HEK293 (cell line): ENCODE results near the gene SLC6A4.
A peak's percentile ranks its signal among the peaks of the same experiment; 100 is the strongest.

Experiments
- CTCF ChIA-PET: fragments of 350-600 bp; formaldehyde crosslinking; extraction: SDS; loops from one replicate; lab custom pipeline; 2021; ENCODE audit warnings: antibody characterized with exemption; lab: Yijun Ruan, JAX
- POLR2A ChIA-PET: fragments of 300-600 bp; formaldehyde crosslinking; extraction: SDS; loops from one replicate; lab custom pipeline; 2020; ENCODE audit warnings: antibody characterized with exemption, inconsistent platforms; lab: Yijun Ruan, JAX
- H3K27ac ChIP-seq: fragments of 200-500 bp; sonication (Bioruptor generic); 2 replicates; pipeline ENCODE4 v1.5.1; 2014; ENCODE audit warnings: low read depth, low read length, control low read depth, inconsistent platforms; ENCODE audit errors: extremely low read depth
- H3K36me3 ChIP-seq, 2 experiments: fragments of 200-500 bp in 1 of 2; sonication (Bioruptor generic) in 1 of 2; 1 replicate in 1 of 2; 2 replicates in 1 of 2; pipeline ENCODE4 v1.5.1; 2014 to 2017; ENCODE audit warnings: inconsistent platforms in 2 of 2, low read length in 2 of 2; ENCODE audit not compliant: control insufficient read depth in 2 of 2, insufficient read depth in 1 of 2
- H3K4me1 ChIP-seq: fragments of 200-500 bp; sonication (Bioruptor generic); 2 replicates; pipeline ENCODE4 v1.5.1; 2014; ENCODE audit warnings: mild to moderate bottlenecking, low read length, inconsistent platforms; ENCODE audit not compliant: control insufficient read depth, insufficient read depth
- H3K4me3 ChIP-seq: 2 replicates; pipeline ENCODE4 v1.5.1; 2011; ENCODE audit warnings: low read depth, mild to moderate bottlenecking, control low read depth, low read length, moderate library complexity
- H3K9me3 ChIP-seq: fragments of 200-500 bp; sonication (Bioruptor generic); 2 replicates; pipeline ENCODE4 v1.5.1; 2014; ENCODE audit warnings: low read depth, low read length, inconsistent platforms; ENCODE audit not compliant: control insufficient read depth, insufficient read depth
- KLF16 ChIP-seq: fragments of 450-650 bp; formaldehyde crosslinking; IDR thresholded peaks from 2 replicates; pipeline ENCODE4 v1.5.1; 2017; ENCODE audit warnings: missing biosample characterization, missing genetic modification characterization
- MYNN ChIP-seq: fragments of 450-650 bp; formaldehyde crosslinking; IDR thresholded peaks from 2 replicates; pipeline ENCODE4 v1.5.1; 2016; ENCODE audit warnings: missing biosample characterization, missing genetic modification characterization, borderline replicate concordance
- PRDM1 ChIP-seq: fragments of 450-650 bp; formaldehyde crosslinking; IDR thresholded peaks from 2 replicates; pipeline ENCODE4; 2016; ENCODE audit warnings: missing biosample characterization, missing genetic modification characterization
- PRDM2 ChIP-seq: fragments of 450-650 bp; formaldehyde crosslinking; IDR thresholded peaks from 2 replicates; pipeline ENCODE4 v1.5.1; 2016; ENCODE audit warnings: missing biosample characterization, missing genetic modification characterization, borderline replicate concordance
- REPIN1 ChIP-seq: fragments of 450-650 bp; formaldehyde crosslinking; IDR thresholded peaks from 2 replicates; pipeline ENCODE4 v1.5.1; 2017; ENCODE audit warnings: missing biosample characterization, missing genetic modification characterization, low read depth
- ZFP3 ChIP-seq: fragments of 450-650 bp; formaldehyde crosslinking; IDR thresholded peaks from 2 replicates; pipeline ENCODE4 v1.5.1; 2016; ENCODE audit warnings: low read depth, missing biosample characterization, missing genetic modification characterization
- ZNF155 ChIP-seq: fragments of 450-650 bp; formaldehyde crosslinking; IDR thresholded peaks from 2 replicates; pipeline ENCODE4 v1.5.1; 2016; ENCODE audit warnings: missing biosample characterization, missing genetic modification characterization
- ZNF184 ChIP-seq: fragments of 450-650 bp; IDR thresholded peaks from 2 replicates; pipeline ENCODE4 v1.5.1; 2018; ENCODE audit warnings: missing biosample characterization, mild to moderate bottlenecking, missing genetic modification characterization
- ZNF211 ChIP-seq: fragments of 450-650 bp; formaldehyde crosslinking; IDR thresholded peaks from 2 replicates; pipeline ENCODE4 v1.5.1; 2016; ENCODE audit warnings: low read depth, missing biosample characterization, missing genetic modification characterization
- ZNF214 ChIP-seq: fragments of 450-650 bp; formaldehyde crosslinking; IDR thresholded peaks from 2 replicates; pipeline ENCODE4 v1.5.1; 2017; ENCODE audit warnings: missing biosample characterization, mild to moderate bottlenecking, missing genetic modification characterization, borderline replicate concordance
- ZNF239 ChIP-seq: fragments of 450-650 bp; formaldehyde crosslinking; IDR thresholded peaks from 2 replicates; pipeline ENCODE4 v1.5.1; 2016; ENCODE audit warnings: missing biosample characterization, missing genetic modification characterization
- ZNF248 ChIP-seq: fragments of 450-650 bp; formaldehyde crosslinking; IDR thresholded peaks from 2 replicates; pipeline ENCODE4 v1.5.1; 2017; ENCODE audit warnings: missing biosample characterization, missing genetic modification characterization
- ZNF302 ChIP-seq: fragments of 450-650 bp; formaldehyde crosslinking; IDR thresholded peaks from 2 replicates; pipeline ENCODE4 v1.5.1; 2016; ENCODE audit warnings: missing biosample characterization, missing genetic modification characterization, low read depth
- ZNF510 ChIP-seq: fragments of 450-650 bp; formaldehyde crosslinking; IDR thresholded peaks from 2 replicates; pipeline ENCODE4 v1.5.1; 2018; ENCODE audit warnings: mild to moderate bottlenecking, missing genetic modification characterization, missing biosample characterization; ENCODE audit not compliant: insufficient replicate concordance
- ZNF521 ChIP-seq: fragments of 450-650 bp; formaldehyde crosslinking; IDR thresholded peaks from 2 replicates; pipeline ENCODE4 v1.5.1; 2017; ENCODE audit warnings: missing biosample characterization, mild to moderate bottlenecking, missing genetic modification characterization
- ZNF585B ChIP-seq: fragments of 450-650 bp; formaldehyde crosslinking; IDR thresholded peaks from 2 replicates; pipeline ENCODE4 v1.5.1; 2016; ENCODE audit warnings: missing biosample characterization, missing genetic modification characterization
- ZNF621 ChIP-seq: fragments of 450-650 bp; formaldehyde crosslinking; IDR thresholded peaks from 2 replicates; pipeline ENCODE4 v1.5.1; 2017; ENCODE audit warnings: missing biosample characterization, missing genetic modification characterization
- ZNF629 ChIP-seq: fragments of 450-650 bp; formaldehyde crosslinking; IDR thresholded peaks from 2 replicates; pipeline ENCODE4 v1.5.1; 2017; ENCODE audit warnings: missing biosample characterization, missing genetic modification characterization
- ZNF776 ChIP-seq: fragments of 450-650 bp; formaldehyde crosslinking; IDR thresholded peaks from 2 replicates; pipeline ENCODE4 v1.5.0; 2017; ENCODE audit warnings: missing biosample characterization, missing genetic modification characterization, borderline replicate concordance
- ZNF777 ChIP-seq: fragments of 450-650 bp; formaldehyde crosslinking; IDR thresholded peaks from 2 replicates; pipeline ENCODE4 v1.5.1; 2017; ENCODE audit warnings: missing biosample characterization, missing genetic modification characterization, borderline replicate concordance

SLC6A4 gene

GRCh38 chr17:30235386-30236296, at the start of gene SLC6A4:
Gene SLC6A4, minus strand, starts transcription at chr17:30235697. Its CDS starts 13,739 bp downstream, at chr17:30221958.
- ChIA-PET CTCF (interaction anchor here (0.6 to 1.7 kb wide), 5 partner anchors 23 to 130 kb away, joined by 3 to 5 read pairs (median 3); no protein-coding TSS in a partner anchor), POLR2A (interaction anchor here (0.9 to 1.9 kb wide), 2 partner anchors 9 to 56 kb away, joined by 3 to 4 read pairs; partner anchors contain the start of gene BLMH)
- Histone ChIP-seq H3K27ac (no peak within 1 kb of the TSS; the same call in 1 of the 2 replicates), H3K4me1 (peaks cover 2% of the 10 kb centered on the region; the same call in 1 of the 2 replicates), H3K9me3 (no peaks in the 10 kb centered on the region), H3K36me3 (no peaks in the 10 kb centered on the region), H3K4me3 (peak within 1 kb of the TSS; percentile 29)
- TF ChIP-seq KLF16 (tag by site-specific recombination) (no peak), ZNF184 (tag by site-specific recombination) (no peak), PRDM2 (tag by site-specific recombination) (no peak), ZNF629 (tag by site-specific recombination) (no peak), MYNN (tag by site-specific recombination) (no peak), ZNF302 (no peak), ZNF239 (tag by site-specific recombination) (no peak), ZNF621 (tag by site-specific recombination) (no peak), ZNF211 (tag by site-specific recombination) (no peak), ZNF248 (tag by site-specific recombination) (no peak), ZNF510 (tag by site-specific recombination) (no peak), REPIN1 (tag by site-specific recombination) (no peak), ZNF214 (no peak), ZNF777 (tag by site-specific recombination) (no peak), ZFP3 (tag by site-specific recombination) (no peak), PRDM1 (tag by site-specific recombination) (no peak), ZNF521 (tag by site-specific recombination) (no peak)

- ChIA-PET CTCF (interaction anchor here (0.6 to 4.6 kb wide), 5 partner anchors 18 to 377 kb away, joined by 3 to 50 read pairs (median 6); no protein-coding TSS in a partner anchor), POLR2A (no interaction called here)
- H3K4me1 ChIP-seq: no peaks in the 10 kb centered on the region
- no peak overlapping the region for H3K27ac ChIP-seq
- H3K36me3 ChIP-seq: peaks cover 66 to 87% of the 10 kb centered on the region in 2 experiments
- TF ChIP-seq ZNF585B (no peak), ZNF155 (tag by site-specific recombination) (no peak), ZNF776 (tag by site-specific recombination) (no peak)
- no peak overlapping the region for H3K4me3 ChIP-seq
- no peaks in the 10 kb centered on the region for H3K9me3 ChIP-seq
Measured at GRCh38 chr17:30279156-30279555, 43.7 kb upstream of the SLC6A4 start.
